Measurements from ENCODE around the gene GPAT3. TPM values are rescaled to one million over a fixed set of nuclear protein-coding genes. Genes with fewer than 3 reads are reported as not detected.
"Not testable (repeated sequence)": the region's sequence is repeated elsewhere in the genome, so short reads cannot be mapped to it uniquely, and the experiment has no call there.

The GPAT3 gene
- total RNA-seq, 2 donors from 2014 or later, result 27.0 to 51.5 TPM

GRCh38 chr4:83622127-83622526 is 86.2 kb downstream of the GPAT3 start:
- DNase-seq; ATAC-seq; intact Hi-C loops (cut with DNase I, micrococcal nuclease): not testable (repeated sequence)

- ATAC-seq (no peak), DNase-seq (no peak)
- intact Hi-C loops (cut with DNase I, micrococcal nuclease), result no loop called here
These were observed 89.9 kb downstream of the GPAT3 start for GRCh38 chr4:83625821-83626220.

GRCh38 chr4:83626245-83626836 is 90.4 kb downstream of the GPAT3 start:
- ATAC-seq (no peak), DNase-seq (no peak)
- intact Hi-C loops (cut with DNase I, micrococcal nuclease), result no loop called here

- peak; percentile 96 for ATAC-seq
- DNase-seq, result peak; percentile 55 to 86
- intact Hi-C loops (cut with DNase I, micrococcal nuclease), result no loop called here
These were observed 94.2 kb downstream of the GPAT3 start for GRCh38 chr4:83629945-83630721.

- intact Hi-C loops (cut with DNase I, micrococcal nuclease), result no loop called here
- DNase-seq (no peak), ATAC-seq (no peak)
These were observed 95.2 kb downstream of the GPAT3 start for GRCh38 chr4:83631066-83631465.

- DNase-seq (no peak), ATAC-seq (no peak)
- intact Hi-C loops (cut with DNase I, micrococcal nuclease), result no loop called here
These were observed 101.0 kb downstream of the GPAT3 start for GRCh38 chr4:83636930-83637329.

- DNase-seq (peak in 1 of 2 donors; percentile 50), ATAC-seq (peak; percentile 89)
- intact Hi-C loops (cut with DNase I, micrococcal nuclease), result loop anchor here in 1 of 2 donors (5.0 to 10.0 kb wide), 2 partner anchors 133 to 865 kb away; no protein-coding TSS in a partner anchor
These were observed 104.1 kb downstream of the GPAT3 start for GRCh38 chr4:83639849-83640493.

GRCh38 chr4:83643036-83643435 is 107.1 kb downstream of the GPAT3 start:
- intact Hi-C loops (cut with DNase I, micrococcal nuclease), result loop anchor here in 1 of 2 donors (5.0 to 10.0 kb wide), 2 partner anchors 136 to 862 kb away; no protein-coding TSS in a partner anchor
- no peak for ATAC-seq
- no peak for DNase-seq

- ATAC-seq (peak; percentile 69), DNase-seq (no peak)
- intact Hi-C loops (cut with DNase I, micrococcal nuclease), result loop anchor here in 1 of 2 donors (5.0 to 10.0 kb wide), 3 partner anchors 138 to 882 kb away; no protein-coding TSS in a partner anchor
These were observed 109.1 kb downstream of the GPAT3 start for GRCh38 chr4:83644677-83645659.

- ATAC-seq, result no peak
- DNase-seq, result no peak
- intact Hi-C loops (cut with DNase I, micrococcal nuclease), result loop anchor here in 1 of 2 donors (5.0 to 10.0 kb wide), 2 partner anchors 858 to 881 kb away; no protein-coding TSS in a partner anchor
These were observed 110.8 kb downstream of the GPAT3 start for GRCh38 chr4:83646538-83647239.

- ATAC-seq (no peak), DNase-seq (no peak)
- intact Hi-C loops (cut with DNase I, micrococcal nuclease), result no loop called here
These were observed 115.9 kb downstream of the GPAT3 start for GRCh38 chr4:83651846-83652245.

Other genes starting within 250 kb of the GPAT3 start
- gene HPSE, start 201.3 kb upstream of the GPAT3 start, total RNA-seq, result 10 to 100 TPM; 13.3 to 23.8 TPM
- gene HELQ, start 80.3 kb upstream of the GPAT3 start, total RNA-seq, result 10 to 100 TPM; 10.5 to 14.5 TPM
- 10 to 100 TPM; 36.0 to 37.7 TPM for gene MRPS18C, start 80.0 kb upstream of the GPAT3 start, total RNA-seq
- 10 to 100 TPM in 1 of 2 donors, 1 to 10 TPM in 1; 7.7 to 12.1 TPM for gene ABRAXAS1, start 51.0 kb upstream of the GPAT3 start, total RNA-seq

Measured in left colon (tissue), 2 donors.